Measurements from ENCODE around the gene KRT74.

DNA sequence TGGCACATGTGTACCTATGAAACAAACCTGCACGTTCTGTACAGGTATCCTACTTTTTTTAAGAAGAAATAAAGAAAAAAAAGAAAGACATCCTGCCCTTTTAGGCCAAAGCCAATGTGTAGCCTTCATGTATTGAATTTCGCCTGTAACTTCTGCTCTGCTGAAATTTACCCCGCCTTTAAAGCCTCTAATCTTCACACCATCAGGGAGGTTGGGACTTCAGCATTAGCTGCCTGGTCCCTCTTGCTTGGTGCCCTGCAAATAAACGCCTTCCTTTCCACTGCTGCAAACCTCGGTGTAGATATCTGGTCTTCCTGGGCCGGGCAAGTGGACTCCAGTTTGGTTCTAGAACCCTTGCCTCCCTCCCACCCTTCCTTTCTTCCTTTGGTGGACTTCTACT, 18.1 kb downstream of the KRT74 start:
- TF ChIP-seq CTCF (IDR thresholded peaks at IDR 0.05) (no peak), POLR2A (IDR thresholded peaks at IDR 0.05) (no peak)

Data from suprapubic skin (tissue), 3 donors.